ENCODE measurements around the gene DCST1. TPM values are rescaled to one million over a fixed set of nuclear protein-coding genes. Genes with fewer than 3 reads are reported as not detected.

Gene DCST1
- total and polyA plus RNA-seq, 2 donors (not counting 3 experiments of a cell fraction or from before 2014, with no cell fraction given) = not detected

- POLR2A ChIA-PET = no interaction called here
- Histone ChIP-seq H4K20me1 (replicated peaks; ENCODE audit: control insufficient read depth, extremely low read depth, insufficient read depth, low read length) (no peaks in the 10 kb centered on the region), H3K36me3 (ENCODE audit: control insufficient read depth in 2 of 2, extremely low read depth in 1 of 2, insufficient read depth in 2 of 2, low read length in 2 of 2) (peaks cover 0 to 19% of the 10 kb centered on the region in 2 experiments), H3K4me3 (replicated peaks in 1 of 3; ENCODE audit: insufficient read depth in 1 of 3, low read depth in 1 of 3, low read length in 3 of 3) (no peak overlapping the region), H3K9me3 (replicated peaks; ENCODE audit: control insufficient read depth, insufficient read depth, low read length) (no peaks in the 10 kb centered on the region), H3K9me1 (replicated peaks; ENCODE audit: control insufficient read depth, extremely low read depth, insufficient read depth, low read length) (no peaks in the 10 kb centered on the region), H3K4me1 (ENCODE audit: control insufficient read depth, extremely low read depth, insufficient read depth, low read length) (peaks cover 9% of the 10 kb centered on the region), H2AFZ (ENCODE audit: low read depth, low read length) (no peak overlapping the region), H3K79me2 (ENCODE audit: control insufficient read depth, insufficient read depth, low read length) (no peaks in the 10 kb centered on the region), H3K4me2 (ENCODE audit: insufficient read depth, low read length) (no peak overlapping the region), H3K27me3 (ENCODE audit: control insufficient read depth in 2 of 2, insufficient read depth in 2 of 2, low read length in 2 of 2) (no peaks in the 10 kb centered on the region), H3K9ac (replicated peaks; ENCODE audit: extremely low read depth, insufficient read depth, low read length) (no peak overlapping the region), H3K27ac (ENCODE audit: insufficient read depth, low read depth, low read length) (no peak overlapping the region)
- no peak for FAIRE-seq
- BruUV-seq (replicated peaks) = no TSS peak
- dilution Hi-C loops (cut with MboI; ENCODE audit: extremely low pct_ligation_motif_present, low sequenced_read_pairs) = no loop called here
- no peak for TF ChIP-seq JUN (IDR thresholded peaks at IDR 0.05; ENCODE audit: borderline replicate concordance, insufficient read depth, insufficient read length, low read depth)
- intact Hi-C loops (cut with micrococcal nuclease) = no loop called here
- no peak for DNase-seq (ENCODE audit: low read depth, low spot score)
- CTCF ChIA-PET = interaction anchor here (1.2 to 6.4 kb wide), 3 partner anchors 12 to 31 kb away, joined by 3 to 87 read pairs (median 4); partner anchors contain the start of gene ZBTB7B
Measured at GRCh38 chr1:155013632-155014031, 20.0 kb upstream of the DCST1 start.

DNA sequence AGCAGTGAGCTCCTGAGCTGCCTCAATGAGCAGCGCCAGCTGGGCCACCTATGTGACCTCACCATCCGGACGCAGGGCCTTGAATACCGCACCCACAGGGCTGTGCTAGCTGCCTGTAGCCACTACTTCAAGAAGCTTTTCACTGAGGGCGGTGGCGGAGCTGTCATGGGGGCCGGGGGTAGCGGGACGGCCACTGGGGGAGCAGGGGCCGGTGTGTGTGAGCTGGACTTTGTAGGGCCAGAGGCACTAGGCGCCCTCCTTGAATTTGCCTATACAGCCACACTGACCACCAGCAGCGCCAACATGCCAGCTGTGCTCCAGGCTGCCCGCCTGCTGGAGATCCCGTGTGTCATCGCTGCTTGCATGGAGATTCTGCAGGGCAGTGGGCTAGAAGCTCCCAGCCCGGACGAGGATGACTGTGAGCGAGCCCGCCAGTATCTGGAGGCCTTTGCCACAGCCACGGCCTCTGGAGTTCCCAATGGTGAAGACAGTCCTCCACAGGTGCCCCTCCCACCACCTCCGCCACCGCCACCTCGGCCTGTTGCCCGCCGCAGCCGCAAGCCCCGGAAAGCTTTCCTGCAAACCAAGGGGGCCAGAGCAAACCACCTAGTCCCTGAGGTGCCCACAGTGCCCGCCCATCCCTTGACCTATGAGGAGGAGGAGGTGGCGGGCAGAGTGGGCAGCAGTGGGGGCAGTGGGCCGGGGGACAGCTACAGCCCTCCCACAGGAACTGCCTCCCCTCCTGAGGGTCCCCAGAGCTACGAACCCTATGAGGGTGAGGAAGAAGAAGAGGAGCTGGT is 18.7 kb upstream of the DCST1 start:
- Histone ChIP-seq H3K36me3 (ENCODE audit: control insufficient read depth in 2 of 2, extremely low read depth in 1 of 2, insufficient read depth in 2 of 2, low read length in 2 of 2) (peaks cover 0 to 19% of the 10 kb centered on the region in 2 experiments), H3K9me3 (replicated peaks; ENCODE audit: control insufficient read depth, insufficient read depth, low read length) (no peaks in the 10 kb centered on the region), H3K4me1 (ENCODE audit: control insufficient read depth, extremely low read depth, insufficient read depth, low read length) (peaks cover 9% of the 10 kb centered on the region), H3K4me2 (ENCODE audit: insufficient read depth, low read length) (no peak overlapping the region), H3K4me3 (replicated peaks in 1 of 3; ENCODE audit: insufficient read depth in 1 of 3, low read depth in 1 of 3, low read length in 3 of 3) (no peak overlapping the region), H3K9ac (replicated peaks; ENCODE audit: extremely low read depth, insufficient read depth, low read length) (no peak overlapping the region), H3K79me2 (ENCODE audit: control insufficient read depth, insufficient read depth, low read length) (no peaks in the 10 kb centered on the region), H3K9me1 (replicated peaks; ENCODE audit: control insufficient read depth, extremely low read depth, insufficient read depth, low read length) (no peaks in the 10 kb centered on the region), H2AFZ (ENCODE audit: low read depth, low read length) (no peak overlapping the region), H3K27me3 (ENCODE audit: control insufficient read depth in 2 of 2, insufficient read depth in 2 of 2, low read length in 2 of 2) (no peaks in the 10 kb centered on the region), H4K20me1 (replicated peaks; ENCODE audit: control insufficient read depth, extremely low read depth, insufficient read depth, low read length) (no peaks in the 10 kb centered on the region), H3K27ac (ENCODE audit: insufficient read depth, low read depth, low read length) (no peak overlapping the region)
- dilution Hi-C loops (cut with MboI; ENCODE audit: extremely low pct_ligation_motif_present, low sequenced_read_pairs) = no loop called here
- BruUV-seq (replicated peaks) = no TSS peak
- TF ChIP-seq, protein P1, sequence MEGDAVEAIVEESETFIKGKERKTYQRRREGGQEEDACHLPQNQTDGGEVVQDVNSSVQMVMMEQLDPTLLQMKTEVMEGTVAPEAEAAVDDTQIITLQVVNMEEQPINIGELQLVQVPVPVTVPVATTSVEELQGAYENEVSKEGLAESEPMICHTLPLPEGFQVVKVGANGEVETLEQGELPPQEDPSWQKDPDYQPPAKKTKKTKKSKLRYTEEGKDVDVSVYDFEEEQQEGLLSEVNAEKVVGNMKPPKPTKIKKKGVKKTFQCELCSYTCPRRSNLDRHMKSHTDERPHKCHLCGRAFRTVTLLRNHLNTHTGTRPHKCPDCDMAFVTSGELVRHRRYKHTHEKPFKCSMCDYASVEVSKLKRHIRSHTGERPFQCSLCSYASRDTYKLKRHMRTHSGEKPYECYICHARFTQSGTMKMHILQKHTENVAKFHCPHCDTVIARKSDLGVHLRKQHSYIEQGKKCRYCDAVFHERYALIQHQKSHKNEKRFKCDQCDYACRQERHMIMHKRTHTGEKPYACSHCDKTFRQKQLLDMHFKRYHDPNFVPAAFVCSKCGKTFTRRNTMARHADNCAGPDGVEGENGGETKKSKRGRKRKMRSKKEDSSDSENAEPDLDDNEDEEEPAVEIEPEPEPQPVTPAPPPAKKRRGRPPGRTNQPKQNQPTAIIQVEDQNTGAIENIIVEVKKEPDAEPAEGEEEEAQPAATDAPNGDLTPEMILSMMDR (IDR thresholded peaks at IDR 0.05; ENCODE audit: extremely low read depth in 1 of 2, insufficient read depth in 1 of 2, low read depth in 1 of 2, low read length in 2 of 2) = no peak
- no peak for TF ChIP-seq JUN (IDR thresholded peaks at IDR 0.05; ENCODE audit: borderline replicate concordance, insufficient read depth, insufficient read length, low read depth)
- no peak for TF ChIP-seq POLR2A (IDR thresholded peaks at IDR 0.05; ENCODE audit: low read depth, low read length)
- no peak for TF ChIP-seq FOS (IDR thresholded peaks at IDR 0.05; ENCODE audit: borderline replicate concordance, insufficient read depth, low read length)
- TF ChIP-seq GATA2 (IDR thresholded peaks at IDR 0.05; ENCODE audit: insufficient read depth, insufficient read length, low read depth, low read length) = no peak
- TF ChIP-seq MAX (IDR thresholded peaks at IDR 0.05; ENCODE audit: insufficient read depth, insufficient read length) = no peak
- no peak for TF ChIP-seq EZH2 (IDR thresholded peaks at IDR 0.05; ENCODE audit: borderline replicate concordance, low read depth, low read length, severe bottlenecking)
- no peak for TF ChIP-seq MYC (IDR thresholded peaks at IDR 0.05; ENCODE audit: low read depth, low read length)
- no peak for TF ChIP-seq POLR2AphosphoS5 (IDR thresholded peaks at IDR 0.05; ENCODE audit: insufficient read depth, low read depth, low read length)
- ChIA-PET CTCF (interaction anchor here (0.6 to 6.4 kb wide), 10 partner anchors 9 to 71 kb away, joined by 3 to 87 read pairs (median 3); partner anchors contain the start of genes ADAM15, LENEP, PYGO2 and ZBTB7B), POLR2A (no interaction called here)
- FAIRE-seq = no peak
- intact Hi-C loops (cut with micrococcal nuclease) = loop anchor here (5.0 kb wide), 1 partner anchor 458 kb away; the partner anchor contains the start of gene UBE2Q1
- DNase-seq (ENCODE audit: low read depth, low spot score) = no peak
